H1 (cell line): ENCODE measurements around the gene SLC17A6. TPM values are rescaled to one million over a fixed set of nuclear protein-coding genes. Genes with fewer than 3 reads are reported as not detected.

Experiments used
- CBX5 ChIP-seq: fragments of 300-800, 300-1000 bp; sonication (generic); IDR thresholded peaks from 2 replicates; pipeline ENCODE4 v1.7.1; 2016; ENCODE audit warnings: antibody characterized with exemption, low read length, low read depth
- CHD7 ChIP-seq: fragments of 300-600 bp; sonication (generic); IDR thresholded peaks from 2 replicates; pipeline ENCODE4 v1.7.1; 2012; ENCODE audit warnings: low read length, moderate library complexity, mild to moderate bottlenecking, inconsistent platforms; ENCODE audit not compliant: insufficient replicate concordance
- HDAC6 ChIP-seq: IDR thresholded peaks from one replicate; pipeline ENCODE4 v1.7.1; 2012; ENCODE audit warnings: low read depth, mild to moderate bottlenecking, inconsistent platforms, low read length, moderate library complexity
- POU5F1 ChIP-seq: IDR thresholded peaks from 2 replicates; pipeline ENCODE4 v1.6.1; 2011; ENCODE audit warnings: low read depth, mild to moderate bottlenecking, low read length, moderate library complexity
- RXRA ChIP-seq: IDR thresholded peaks from 2 replicates; pipeline ENCODE4 v1.6.1; 2011; ENCODE audit warnings: low read depth, mild to moderate bottlenecking, low read length, moderate library complexity; ENCODE audit not compliant: insufficient read depth
- TBP ChIP-seq: IDR thresholded peaks from 2 replicates; pipeline ENCODE4 v1.6.1; 2011; ENCODE audit warnings: low read depth, low read length, improper control_type of control experiment
- polyA plus RNA-seq, 7 experiments: library from polyadenylated mRNA; depleted of rRNA in 3 of 7; stranded (reverse) in 5 of 7; unstranded in 2 of 7; fragments of >200 nt in 5 of 7; fragments of 200-250 nt in 2 of 7; gene quantifications; 1 replicate in 5 of 7; 2 replicates in 1 of 7; 4 replicates in 1 of 7; pipeline versions ENCODE4 v1.2.1 to v1.2.3, GENCODE V29; 2011 to 2013; ENCODE audit warnings: missing spikeins in 2 of 7, mixed read lengths in 2 of 7
- total RNA-seq: library from RNA; stranded (reverse); fragmentation: NEBNext Ultra II Directional; extraction: Animal tissue kit (Norgen Biotek cat#: 25700); gene quantifications from 2 replicates; pipeline ENCODE4 v1.2.1, GENCODE V29; 2021

Gene SLC17A6
- total and polyA plus RNA-seq, 2 of the 8 experiments (the other 6 are each of a cell fraction or from before 2014, with no cell fraction given): 0.24 to 1.6 TPM

- TF ChIP-seq CHD7 (no peak), TBP (no peak), HDAC6 (no peak), RXRA (no peak), CBX5 (no peak), POU5F1 (no peak)
These were observed 1.4 kb downstream of the SLC17A6 start (continued) for GRCh38 chr11:22339611-22340010.
